CD14-positive monocyte (primary cell): ENCODE measurements around the gene MOCOS. TPM values are rescaled to one million over a fixed set of nuclear protein-coding genes. Genes with fewer than 3 reads are reported as not detected.

Experiments
- DNase-seq, 3 donors: peaks; one replicate each; pipeline ENCODE4 v3.0.0-alpha.2; 2011 to 2022
- H2AFZ ChIP-seq: 2 replicates; pipeline ENCODE4 v1.6.0; 2012; ENCODE audit warnings: mild to moderate bottlenecking, low read depth, low read length, inconsistent platforms; ENCODE audit not compliant: insufficient read depth, poor library complexity, severe bottlenecking
- H3K27ac ChIP-seq, 2 donors: 1 replicate in 1 of 2; 2 replicates in 1 of 2; pipeline ENCODE4 v1.5.1; 2012 to 2013; ENCODE audit warnings: low read length in 2 of 2, control low read depth in 1 of 2, inconsistent platforms in 1 of 2, low read depth in 1 of 2, mild to moderate bottlenecking in 1 of 2
- H3K27me3 ChIP-seq, 2 donors: one replicate each; pipeline versions ENCODE4 v1.6.0 to v1.6.1; 2011 to 2013; ENCODE audit warnings: low read length in 2 of 2; ENCODE audit not compliant: control insufficient read depth in 2 of 2, insufficient read depth in 2 of 2
- H3K36me3 ChIP-seq, 2 donors: replicated peaks in 1 of 2; 1 replicate in 1 of 2; 2 replicates in 1 of 2; pipeline versions ENCODE4 v1.5.1 to v1.6.1; 2012 to 2013; ENCODE audit warnings: low read length in 2 of 2, control low read depth in 1 of 2, inconsistent platforms in 1 of 2, mild to moderate bottlenecking in 1 of 2; ENCODE audit not compliant: insufficient read depth in 2 of 2, control insufficient read depth in 1 of 2
- H3K4me1 ChIP-seq, 2 donors: 1 replicate in 1 of 2; 2 replicates in 1 of 2; pipeline versions ENCODE4 v1.5.1 to v1.6.1; 2012 to 2013; ENCODE audit warnings: low read length in 2 of 2, control low read depth in 1 of 2, inconsistent platforms in 1 of 2, mild to moderate bottlenecking in 1 of 2, moderate library complexity in 1 of 2; ENCODE audit not compliant: insufficient read depth in 2 of 2, control insufficient read depth in 1 of 2
- H3K4me2 ChIP-seq: replicated peaks from 2 replicates; pipeline ENCODE3; 2012; ENCODE audit warnings: low read length, moderate library complexity, mild to moderate bottlenecking; ENCODE audit not compliant: poor library complexity, severe bottlenecking; ENCODE audit errors: extremely low read depth
- H3K4me3 ChIP-seq, 3 experiments: fragments of 200-600 bp in 1 of 3; sonication (generic) in 1 of 3; replicated peaks in 1 of 3; 1 replicate in 2 of 3; 2 replicates in 1 of 3; pipeline ENCODE4 v1.5.1; 2011 to 2013; ENCODE audit warnings: low read length in 3 of 3, mild to moderate bottlenecking in 3 of 3, control low read depth in 2 of 3, low read depth in 2 of 3, inconsistent platforms in 1 of 3, moderate library complexity in 1 of 3
- H3K79me2 ChIP-seq: 2 replicates; pipeline ENCODE4 v1.6.0; 2012; ENCODE audit warnings: mild to moderate bottlenecking, control low read depth, inconsistent platforms, low read length, moderate library complexity; ENCODE audit not compliant: insufficient read depth
- H3K9ac ChIP-seq: 2 replicates; pipeline ENCODE4 v1.6.0; 2017; ENCODE audit warnings: low read length, mild to moderate bottlenecking; ENCODE audit not compliant: insufficient read depth, poor library complexity, severe bottlenecking
- H3K9me3 ChIP-seq, 2 donors: replicated peaks in 1 of 2; 1 replicate in 1 of 2; 2 replicates in 1 of 2; pipeline versions ENCODE4 v1.5.1 to v1.6.1; 2012 to 2013; ENCODE audit warnings: low read length in 2 of 2, control low read depth in 1 of 2; ENCODE audit not compliant: control insufficient read depth in 1 of 2, insufficient read depth in 1 of 2
- H4K20me1 ChIP-seq: 2 replicates; pipeline ENCODE4 v1.6.0; 2012; ENCODE audit warnings: mild to moderate bottlenecking, low read length, control low read depth, moderate library complexity; ENCODE audit not compliant: insufficient read depth
- H3K27ac Mint-ChIP-seq, 7 donors: one replicate each; pipeline ENCODE4 v1.8.0; 2020; ENCODE audit warnings: mild to moderate bottlenecking in 7 of 7, mixed read lengths in 7 of 7, moderate library complexity in 6 of 7, inconsistent platforms in 2 of 7
- H3K27me3 Mint-ChIP-seq, 3 donors: one replicate each; pipeline ENCODE4 v1.8.0; 2021 to 2022; ENCODE audit warnings: low read depth in 3 of 3, mild to moderate bottlenecking in 3 of 3, mixed read lengths in 3 of 3, moderate library complexity in 3 of 3, inconsistent platforms in 1 of 3
- H3K36me3 Mint-ChIP-seq, 2 donors: one replicate each; pipeline ENCODE4 v1.8.0; 2020; ENCODE audit warnings: mixed read lengths in 2 of 2, inconsistent platforms in 1 of 2, mild to moderate bottlenecking in 1 of 2
- H3K4me1 Mint-ChIP-seq: one replicate; pipeline ENCODE4 v1.8.0; 2020; ENCODE audit warnings: mild to moderate bottlenecking, mixed read lengths
- H3K4me3 Mint-ChIP-seq, 2 donors: one replicate each; pipeline ENCODE4 v1.8.0; 2020; ENCODE audit warnings: mild to moderate bottlenecking in 2 of 2, mixed read lengths in 2 of 2, moderate library complexity in 1 of 2
- H3K9me3 Mint-ChIP-seq, 7 donors: one replicate each; pipeline ENCODE4 v1.8.0; 2020 to 2022; ENCODE audit warnings: mixed read lengths in 7 of 7, mild to moderate bottlenecking in 6 of 7, moderate library complexity in 6 of 7, inconsistent platforms in 2 of 7
- WGBS: methylation state at CpG from one replicate; pipeline ENCODE4 v1.1.5; 2013; ENCODE audit warnings: missing lambda C conversion rate; ENCODE audit not compliant: insufficient coverage; 5-methylcytosine and 5-hydroxymethylcytosine counted together
- intact Hi-C, 2 donors: fragments of 100-400 bp; cut with micrococcal nuclease; formaldehyde crosslinking; loops; one replicate each; pipeline versions ENCODE4 v1.15.0 to v1.15.1; 2023
- polyA plus RNA-seq, 3 donors: library from polyadenylated mRNA; depleted of rRNA in 1 of 3; unstranded in 2 of 3; stranded (reverse) in 1 of 3; fragments of 300-500 nt in 2 of 3; fragments of >200 nt in 1 of 3; fragmentation: Illumina TruSeq in 2 of 3; gene quantifications; 1 replicate in 2 of 3; 2 replicates in 1 of 3; pipeline ENCODE4 v1.2.3, GENCODE V29; 2012 to 2021
- TF ChIP-seq, protein P1 (sequence below): fragments of 200-600 bp; IDR thresholded peaks from one replicate; pipeline ENCODE4 v1.8.0; 2022; ENCODE audit warnings: antibody characterized with exemption, mild to moderate bottlenecking

MOCOS gene
- polyA plus RNA-seq, 3 donors, result 0.03 to 0.05 TPM; not detected in 1

DNA sequence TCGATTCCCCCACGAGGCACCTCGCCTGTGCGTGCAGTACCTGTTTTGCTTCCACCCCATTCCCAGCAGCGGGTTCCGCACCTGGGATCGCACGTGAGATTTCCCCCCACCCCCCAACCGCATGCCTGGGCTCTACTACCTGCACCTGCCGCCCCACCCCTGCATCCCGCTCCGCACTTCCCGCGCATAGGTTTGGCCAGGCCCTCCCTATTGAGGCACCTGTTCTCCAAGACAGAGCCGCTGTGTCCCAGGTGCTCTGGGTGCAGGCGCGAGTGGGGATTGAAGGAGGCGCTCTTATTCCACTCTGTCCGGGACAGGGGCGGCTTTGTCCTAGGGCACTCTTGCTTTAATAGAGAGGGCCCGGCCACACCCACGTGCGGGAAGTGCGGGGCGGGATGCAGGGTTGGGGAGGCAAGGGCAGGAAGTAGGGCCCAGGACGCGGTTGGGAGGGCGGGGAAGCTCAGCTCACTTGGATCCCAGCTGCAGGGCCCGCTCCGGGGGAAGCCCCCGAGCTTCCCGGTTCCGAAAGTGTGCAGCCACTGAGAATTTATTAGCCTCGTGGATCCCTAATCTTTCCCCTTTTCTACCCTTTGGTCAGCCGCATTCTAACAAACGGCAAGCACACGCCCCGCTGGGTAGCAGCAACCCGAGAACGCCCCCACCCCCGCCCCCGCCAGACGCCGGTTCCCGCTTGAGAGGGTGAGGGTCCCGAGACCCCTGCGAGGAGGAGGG is 670 bp upstream of the MOCOS start:
- peaks cover 30 to 67% (median 47%) of the 10 kb centered on the region in 3 donors for H3K27me3 Mint-ChIP-seq
- Histone ChIP-seq H3K4me2 (peak overlapping the region; percentile 98), H3K9me3 (peaks cover 0 to 9% of the 10 kb centered on the region in 2 donors), H3K9ac (peak overlapping the region; percentile 66), H3K27ac (no peak overlapping the region), H3K36me3 (no peaks in the 10 kb centered on the region), H3K27me3 (peaks cover 15 to 44% of the 10 kb centered on the region in 2 donors), H4K20me1 (no peaks in the 10 kb centered on the region), H3K4me3 (peak overlapping the region; percentile 70 to 92 (median 88)), H2AFZ (peak overlapping the region; percentile 98), H3K79me2 (no peaks in the 10 kb centered on the region), H3K4me1 (peaks cover 14 to 16% of the 10 kb centered on the region in 2 donors)
- TF ChIP-seq, protein P1, sequence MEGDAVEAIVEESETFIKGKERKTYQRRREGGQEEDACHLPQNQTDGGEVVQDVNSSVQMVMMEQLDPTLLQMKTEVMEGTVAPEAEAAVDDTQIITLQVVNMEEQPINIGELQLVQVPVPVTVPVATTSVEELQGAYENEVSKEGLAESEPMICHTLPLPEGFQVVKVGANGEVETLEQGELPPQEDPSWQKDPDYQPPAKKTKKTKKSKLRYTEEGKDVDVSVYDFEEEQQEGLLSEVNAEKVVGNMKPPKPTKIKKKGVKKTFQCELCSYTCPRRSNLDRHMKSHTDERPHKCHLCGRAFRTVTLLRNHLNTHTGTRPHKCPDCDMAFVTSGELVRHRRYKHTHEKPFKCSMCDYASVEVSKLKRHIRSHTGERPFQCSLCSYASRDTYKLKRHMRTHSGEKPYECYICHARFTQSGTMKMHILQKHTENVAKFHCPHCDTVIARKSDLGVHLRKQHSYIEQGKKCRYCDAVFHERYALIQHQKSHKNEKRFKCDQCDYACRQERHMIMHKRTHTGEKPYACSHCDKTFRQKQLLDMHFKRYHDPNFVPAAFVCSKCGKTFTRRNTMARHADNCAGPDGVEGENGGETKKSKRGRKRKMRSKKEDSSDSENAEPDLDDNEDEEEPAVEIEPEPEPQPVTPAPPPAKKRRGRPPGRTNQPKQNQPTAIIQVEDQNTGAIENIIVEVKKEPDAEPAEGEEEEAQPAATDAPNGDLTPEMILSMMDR, result no peak
- 16% methylated on average over 32 of the region's 47 CpGs for WGBS
- intact Hi-C loops, result no loop called here
- no peak for DNase-seq
- H3K4me3 Mint-ChIP-seq, result peak overlapping the region; percentile 88 to 95
- peaks cover 0 to 5% (median 0%) of the 10 kb centered on the region in 7 donors for H3K9me3 Mint-ChIP-seq
- H3K36me3 Mint-ChIP-seq, result peaks cover 0 to 4% of the 10 kb centered on the region in 2 donors
- H3K4me1 Mint-ChIP-seq, result peaks cover 18% of the 10 kb centered on the region
- H3K27ac Mint-ChIP-seq, result peak overlapping the region in 1 of 7 donors; percentile 60

DNA sequence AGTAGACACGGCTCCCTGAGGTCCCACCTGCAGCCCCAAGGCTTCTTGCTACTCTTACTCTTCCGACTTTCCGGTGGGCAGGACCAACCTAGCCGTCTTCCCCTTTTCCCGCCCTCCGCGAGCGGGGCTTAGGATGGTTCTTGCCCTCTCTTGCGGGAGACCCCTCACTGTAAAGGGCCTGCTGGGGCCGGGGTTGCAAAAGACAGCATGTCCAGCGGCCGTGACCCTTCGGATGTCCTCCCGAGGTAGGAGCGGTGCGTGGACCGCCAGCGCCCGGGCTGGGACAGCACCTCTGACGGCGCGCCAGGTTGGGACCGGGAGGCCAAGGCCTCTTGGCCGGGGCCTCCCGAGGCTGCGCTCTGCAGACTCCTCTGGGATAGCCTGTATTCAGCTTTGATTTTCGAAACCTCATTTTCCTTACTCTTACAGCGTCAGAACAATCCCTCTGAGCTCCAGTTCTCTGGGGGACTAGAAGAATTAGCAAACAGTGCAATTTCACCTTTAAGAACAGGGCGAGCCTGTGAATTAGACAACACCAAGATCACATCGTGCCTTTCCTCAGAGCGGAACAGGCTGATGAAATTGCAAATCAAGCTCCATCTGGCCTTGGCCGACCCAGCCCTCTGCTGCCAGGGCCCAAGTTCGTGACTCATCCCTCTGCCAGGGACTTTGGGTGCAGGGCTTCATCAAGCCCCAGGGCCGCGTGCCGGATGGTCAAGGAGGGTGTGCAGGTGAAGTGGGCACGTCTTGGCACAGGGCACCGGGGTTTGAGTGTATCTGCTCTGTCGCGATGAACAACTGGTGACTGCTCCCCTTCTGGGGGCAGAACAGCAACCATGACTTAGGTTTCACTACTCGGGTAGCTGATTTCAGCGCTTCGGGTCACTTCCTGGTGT is 777 bp downstream of the MOCOS start:
- intact Hi-C loops, result no loop called here
- Histone ChIP-seq H4K20me1 (no peaks in the 10 kb centered on the region), H3K4me2 (peak overlapping the region; percentile 98), H3K4me3 (peak overlapping the region; percentile 48 to 92 (median 88)), H2AFZ (peak overlapping the region; percentile 98), H3K4me1 (peaks cover 14 to 16% of the 10 kb centered on the region in 2 donors), H3K9ac (peak overlapping the region; percentile 66), H3K9me3 (peaks cover 0 to 9% of the 10 kb centered on the region in 2 donors), H3K79me2 (no peaks in the 10 kb centered on the region), H3K27ac (no peak overlapping the region), H3K36me3 (no peaks in the 10 kb centered on the region), H3K27me3 (peaks cover 15 to 44% of the 10 kb centered on the region in 2 donors)
- Mint-ChIP-seq H3K27ac (no peak overlapping the region), H3K36me3 (peaks cover 0 to 4% of the 10 kb centered on the region in 2 donors), H3K27me3 (peaks cover 28 to 65% (median 44%) of the 10 kb centered on the region in 3 donors), H3K4me1 (peaks cover 18% of the 10 kb centered on the region), H3K4me3 (peak overlapping the region; percentile 88 to 95), H3K9me3 (peaks cover 0 to 5% (median 0%) of the 10 kb centered on the region in 7 donors)
- TF ChIP-seq, protein P1, result no peak
- WGBS, result 48% methylated on average over 40 of the region's 43 CpGs
- DNase-seq, result no peak
